Effector memory CD4-positive, alpha-beta T cell (primary cell): Measurements from ENCODE around the gene CNIH3.

ENCODE experiments used
- DNase-seq, 3 donors: peaks; one replicate each; pipeline ENCODE4 v3.0.0-alpha.2; 2020
- H3K27ac ChIP-seq: 2 replicates; pipeline ENCODE4 v1.7.0; 2013; ENCODE audit warnings: mild to moderate bottlenecking, low read length, moderate library complexity; ENCODE audit not compliant: insufficient read depth, poor library complexity, severe bottlenecking
- H3K27me3 ChIP-seq: replicated peaks from 2 replicates; pipeline ENCODE4 v1.7.0; 2013; ENCODE audit warnings: mild to moderate bottlenecking, low read length; ENCODE audit not compliant: insufficient read depth, control insufficient read depth, poor library complexity, severe bottlenecking
- H3K36me3 ChIP-seq: 2 replicates; pipeline ENCODE4 v1.7.0; 2013; ENCODE audit warnings: mild to moderate bottlenecking, low read length, moderate library complexity; ENCODE audit not compliant: control insufficient read depth, insufficient read depth
- H3K4me1 ChIP-seq: 2 replicates; pipeline ENCODE4 v1.7.0; 2013; ENCODE audit warnings: low read length, mild to moderate bottlenecking; ENCODE audit not compliant: control insufficient read depth, insufficient read depth, poor library complexity, severe bottlenecking
- H3K4me3 ChIP-seq: 2 replicates; pipeline ENCODE4 v1.7.0; 2013; ENCODE audit warnings: low read length, low read depth, mild to moderate bottlenecking; ENCODE audit not compliant: insufficient read depth, poor library complexity, severe bottlenecking
- H3K9me3 ChIP-seq: 2 replicates; pipeline ENCODE4 v1.7.0; 2013; ENCODE audit warnings: mild to moderate bottlenecking, low read length, moderate library complexity; ENCODE audit not compliant: control insufficient read depth

Gene CNIH3

DNA sequence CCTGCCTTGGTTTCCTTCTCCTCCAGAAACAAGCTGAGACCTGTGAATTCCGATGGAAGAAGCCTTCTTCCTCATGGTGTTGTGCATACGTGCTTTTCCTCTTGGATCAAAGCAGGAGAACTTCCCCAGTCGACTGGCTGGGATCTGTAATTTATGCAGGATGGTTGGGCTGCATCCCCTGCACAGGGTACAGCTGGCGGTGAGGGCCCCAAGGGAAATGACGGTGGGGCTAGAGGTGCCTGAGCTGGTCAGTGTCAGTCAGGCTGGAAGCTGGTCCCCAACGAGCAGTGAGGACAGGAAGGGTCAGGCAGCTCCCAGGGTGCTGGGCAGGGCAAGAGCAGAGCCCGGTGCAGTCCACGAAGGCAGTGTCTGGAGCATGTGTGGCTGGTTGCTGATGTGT is 106.7 kb downstream of the CNIH3 start:
- Histone ChIP-seq H3K9me3 (no peaks in the 10 kb centered on the region), H3K27ac (no peak overlapping the region), H3K4me3 (no peak overlapping the region), H3K4me1 (no peaks in the 10 kb centered on the region), H3K27me3 (peaks cover 2% of the 10 kb centered on the region), H3K36me3 (no peaks in the 10 kb centered on the region)
- no peak for DNase-seq

DNA sequence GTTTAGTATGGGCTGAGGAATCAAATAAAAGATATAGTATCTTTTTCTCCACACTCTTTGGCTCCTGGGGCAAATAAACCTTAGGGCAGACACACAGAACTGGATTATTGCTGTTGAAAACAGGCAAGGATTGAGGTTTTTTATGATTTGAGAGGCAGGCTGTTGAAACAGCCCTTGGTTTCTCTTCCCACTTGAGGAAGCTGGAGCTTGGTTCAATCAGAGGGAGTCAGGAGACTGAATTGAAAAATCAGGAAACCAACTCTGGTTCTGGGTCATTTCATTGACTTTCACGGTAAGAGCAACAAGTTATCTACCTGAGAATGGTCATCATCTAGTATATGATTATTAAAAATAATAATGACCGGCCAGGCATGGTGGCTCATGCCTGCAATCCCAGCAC is 108.4 kb downstream of the CNIH3 start:
- Histone ChIP-seq H3K4me3 (no peak overlapping the region), H3K27ac (no peak overlapping the region), H3K9me3 (no peaks in the 10 kb centered on the region), H3K4me1 (no peaks in the 10 kb centered on the region), H3K36me3 (no peaks in the 10 kb centered on the region), H3K27me3 (peaks cover 2% of the 10 kb centered on the region)
- no peak for DNase-seq

DNA sequence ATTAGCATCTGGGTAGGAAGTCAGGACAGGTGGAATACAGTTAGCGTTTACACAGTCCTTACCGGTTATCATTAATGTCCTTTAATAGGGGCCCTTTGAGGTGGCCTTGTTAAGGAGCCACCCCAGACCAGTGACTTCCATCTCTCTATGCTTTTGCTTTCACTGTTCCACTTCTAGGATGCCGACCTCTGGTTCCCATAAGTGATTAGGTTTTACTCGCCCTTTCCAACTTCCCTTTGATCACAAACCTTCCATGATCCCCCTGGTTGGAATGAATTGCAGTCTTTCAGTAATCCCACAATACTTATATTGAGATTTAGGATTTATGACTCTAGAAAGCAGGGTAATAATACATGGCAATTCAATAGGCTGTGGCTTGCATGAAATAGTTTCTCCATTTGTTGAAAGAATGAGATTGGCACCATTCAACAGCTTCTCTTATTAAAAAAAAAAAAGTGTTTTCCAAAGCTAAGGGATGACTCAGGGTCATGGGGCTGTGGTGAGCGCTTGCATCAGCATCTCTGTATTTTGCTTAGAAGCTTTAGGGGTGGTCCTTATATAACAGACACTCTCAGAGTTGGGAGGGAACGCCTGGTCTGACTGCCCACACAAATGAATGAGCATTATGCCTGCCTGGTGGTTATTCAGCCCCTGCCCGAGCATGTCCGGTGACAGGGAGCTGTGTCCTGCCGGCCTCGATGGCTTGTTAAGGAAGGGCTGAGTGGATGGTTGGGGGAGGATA is 110.5 kb downstream of the CNIH3 start:
- Histone ChIP-seq H3K4me3 (no peak overlapping the region), H3K27me3 (no peaks in the 10 kb centered on the region), H3K27ac (no peak overlapping the region), H3K36me3 (no peaks in the 10 kb centered on the region), H3K9me3 (no peaks in the 10 kb centered on the region), H3K4me1 (no peaks in the 10 kb centered on the region)
- no peak for DNase-seq

DNA sequence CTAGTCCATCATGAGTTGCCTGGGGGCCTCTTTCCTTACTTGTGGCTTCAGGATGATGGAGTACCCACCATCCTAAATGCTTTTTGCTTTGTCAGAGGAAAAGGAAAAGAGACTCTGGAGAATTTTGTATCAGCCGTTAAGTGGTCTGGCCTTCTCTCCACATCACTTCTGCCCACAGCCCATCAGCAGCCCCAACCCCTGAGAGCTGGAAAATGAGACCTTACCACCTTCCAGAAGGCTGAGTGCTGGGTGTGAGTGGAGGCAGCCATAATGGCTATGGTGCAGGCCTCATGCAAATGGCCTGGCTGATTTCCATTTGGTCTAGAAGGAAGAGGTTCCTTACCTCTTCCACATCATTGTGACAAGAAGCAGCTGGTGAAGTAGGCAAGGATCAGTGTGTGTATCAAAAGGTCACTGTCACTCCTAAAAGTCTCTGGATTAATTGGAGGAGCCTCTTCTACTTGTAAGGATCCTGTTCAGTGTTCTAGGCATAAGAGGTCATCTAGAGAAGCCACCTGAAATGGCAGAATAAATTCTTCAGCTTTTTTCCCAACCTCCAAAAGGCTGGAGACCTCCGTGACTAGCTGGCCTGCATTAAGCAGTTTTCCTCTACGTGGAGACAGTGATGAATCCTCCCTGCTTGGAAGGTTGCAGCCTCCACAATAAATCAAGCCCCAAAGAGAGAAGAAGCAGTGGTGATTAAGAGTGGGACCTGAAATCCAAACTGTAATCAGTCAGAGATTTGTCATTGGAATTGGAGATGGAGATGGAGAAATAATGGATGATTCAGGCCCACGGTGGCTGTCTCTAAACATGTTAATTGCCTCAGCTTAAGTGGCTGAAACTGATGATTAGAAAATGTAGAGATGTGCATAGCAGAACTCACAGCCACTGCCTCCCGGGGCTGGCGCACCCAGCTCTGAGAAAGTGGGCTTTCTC is 111.5 kb downstream of the CNIH3 start:
- no peak overlapping the region for H3K4me3 ChIP-seq
- DNase-seq, result no peak
- no peaks in the 10 kb centered on the region for H3K4me1 ChIP-seq
- H3K36me3 ChIP-seq, result no peaks in the 10 kb centered on the region
- no peak overlapping the region for H3K27ac ChIP-seq
- no peaks in the 10 kb centered on the region for H3K27me3 ChIP-seq
- no peaks in the 10 kb centered on the region for H3K9me3 ChIP-seq

DNA sequence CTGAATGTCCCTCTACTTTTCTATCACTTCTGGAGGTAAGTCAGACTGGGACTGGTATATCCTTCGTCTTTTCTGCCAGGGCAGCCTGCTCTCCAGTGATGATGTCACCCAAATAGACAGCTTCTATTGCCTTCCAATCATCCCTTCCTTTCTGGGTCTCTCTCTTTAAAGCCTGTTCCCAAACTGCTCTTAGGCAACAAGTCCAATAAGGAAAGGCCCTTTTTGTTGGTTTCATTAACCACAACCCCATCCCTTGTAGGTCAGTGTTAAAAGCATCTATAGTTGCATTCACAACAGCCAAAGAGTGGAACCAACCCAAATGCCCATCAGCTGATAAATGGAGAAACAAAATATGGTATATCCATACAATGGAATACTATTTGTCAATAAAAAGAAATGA is 114.4 kb downstream of the CNIH3 start:
- no peaks in the 10 kb centered on the region for H3K9me3 ChIP-seq
- H3K4me1 ChIP-seq, result peaks cover 5% of the 10 kb centered on the region
- no peaks in the 10 kb centered on the region for H3K27me3 ChIP-seq
- H3K27ac ChIP-seq, result no peak overlapping the region
- no peak for DNase-seq
- H3K4me3 ChIP-seq, result no peak overlapping the region
- no peaks in the 10 kb centered on the region for H3K36me3 ChIP-seq

DNA sequence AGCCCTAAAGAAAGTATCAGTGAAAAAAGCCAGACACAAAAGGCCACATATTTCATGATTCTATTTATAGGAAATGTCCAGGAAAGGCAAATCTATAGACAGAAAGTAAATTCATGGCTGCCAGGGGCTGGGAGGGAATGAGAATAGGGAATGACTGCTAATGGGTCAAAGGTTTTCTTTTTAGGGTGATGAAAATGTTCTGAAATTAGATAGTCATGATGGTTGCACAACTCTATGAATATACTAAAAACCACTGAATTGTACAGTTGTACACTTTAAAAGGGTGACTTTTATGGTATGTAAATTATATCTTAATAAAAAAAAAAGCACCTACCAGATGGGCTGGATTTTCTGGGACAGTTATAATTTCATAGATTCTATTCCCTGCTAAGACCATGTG is 114.8 kb downstream of the CNIH3 start:
- no peaks in the 10 kb centered on the region for H3K9me3 ChIP-seq
- H3K27me3 ChIP-seq, result no peaks in the 10 kb centered on the region
- no peak overlapping the region for H3K4me3 ChIP-seq
- peaks cover 5% of the 10 kb centered on the region for H3K4me1 ChIP-seq
- no peak overlapping the region for H3K27ac ChIP-seq
- DNase-seq, result no peak
- no peaks in the 10 kb centered on the region for H3K36me3 ChIP-seq

DNA sequence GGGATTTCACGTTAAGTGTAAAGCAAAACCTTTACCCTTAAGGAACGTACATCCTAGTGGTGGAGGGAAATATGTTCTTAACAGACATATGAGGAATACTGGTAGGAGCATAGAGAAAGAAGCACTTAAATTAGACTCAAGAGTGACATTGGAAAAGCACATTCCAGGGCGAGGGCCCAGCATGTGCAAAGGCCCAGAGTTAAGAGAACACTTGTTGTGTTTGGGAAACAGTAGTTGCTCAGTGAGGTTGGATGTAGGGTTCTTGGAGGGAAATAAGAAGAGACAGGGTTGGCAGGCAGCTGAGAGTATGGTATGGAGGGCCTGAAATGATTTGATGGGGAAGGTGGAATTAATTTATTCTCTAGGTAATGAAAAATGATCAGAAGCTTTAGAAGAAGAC is 115.5 kb downstream of the CNIH3 start:
- Histone ChIP-seq H3K4me3 (no peak overlapping the region), H3K4me1 (peaks cover 5% of the 10 kb centered on the region), H3K27me3 (no peaks in the 10 kb centered on the region), H3K36me3 (no peaks in the 10 kb centered on the region), H3K27ac (no peak overlapping the region), H3K9me3 (no peaks in the 10 kb centered on the region)
- no peak for DNase-seq

DNA sequence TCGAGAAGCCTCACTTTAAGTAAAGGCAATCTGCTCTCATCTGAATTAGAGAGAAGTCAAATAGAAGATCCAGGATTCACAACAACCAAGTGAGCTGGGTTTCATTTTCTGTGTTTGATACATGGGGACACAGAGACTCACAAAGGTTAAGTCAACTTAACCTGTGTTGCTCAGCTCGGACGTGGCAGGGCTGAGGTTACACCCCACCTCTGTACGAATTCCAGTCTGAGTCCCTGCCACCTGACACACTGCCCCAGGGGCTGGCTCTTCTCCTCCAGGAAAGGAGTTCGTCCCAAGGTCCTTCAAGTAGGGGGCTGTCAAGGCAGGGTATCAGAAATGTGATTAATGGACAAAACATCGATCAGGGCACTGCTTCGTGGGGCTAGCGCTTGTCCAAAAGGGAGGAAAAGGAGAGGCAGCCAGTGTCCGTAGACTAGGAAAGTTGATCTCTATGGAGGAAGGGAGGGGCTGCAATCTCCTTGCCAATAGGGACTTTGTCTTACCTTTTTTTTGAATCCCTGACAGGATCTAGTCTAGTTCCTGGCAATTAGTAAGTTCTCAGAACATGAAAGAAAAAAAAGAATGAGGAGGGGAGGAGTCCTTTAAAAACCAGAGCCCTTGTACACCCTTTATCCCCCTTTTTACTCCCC is 116.4 kb downstream of the CNIH3 start:
- Histone ChIP-seq H3K4me3 (no peak overlapping the region), H3K36me3 (no peaks in the 10 kb centered on the region), H3K4me1 (peaks cover 5% of the 10 kb centered on the region), H3K27ac (no peak overlapping the region), H3K27me3 (no peaks in the 10 kb centered on the region), H3K9me3 (no peaks in the 10 kb centered on the region)
- no peak for DNase-seq

DNA sequence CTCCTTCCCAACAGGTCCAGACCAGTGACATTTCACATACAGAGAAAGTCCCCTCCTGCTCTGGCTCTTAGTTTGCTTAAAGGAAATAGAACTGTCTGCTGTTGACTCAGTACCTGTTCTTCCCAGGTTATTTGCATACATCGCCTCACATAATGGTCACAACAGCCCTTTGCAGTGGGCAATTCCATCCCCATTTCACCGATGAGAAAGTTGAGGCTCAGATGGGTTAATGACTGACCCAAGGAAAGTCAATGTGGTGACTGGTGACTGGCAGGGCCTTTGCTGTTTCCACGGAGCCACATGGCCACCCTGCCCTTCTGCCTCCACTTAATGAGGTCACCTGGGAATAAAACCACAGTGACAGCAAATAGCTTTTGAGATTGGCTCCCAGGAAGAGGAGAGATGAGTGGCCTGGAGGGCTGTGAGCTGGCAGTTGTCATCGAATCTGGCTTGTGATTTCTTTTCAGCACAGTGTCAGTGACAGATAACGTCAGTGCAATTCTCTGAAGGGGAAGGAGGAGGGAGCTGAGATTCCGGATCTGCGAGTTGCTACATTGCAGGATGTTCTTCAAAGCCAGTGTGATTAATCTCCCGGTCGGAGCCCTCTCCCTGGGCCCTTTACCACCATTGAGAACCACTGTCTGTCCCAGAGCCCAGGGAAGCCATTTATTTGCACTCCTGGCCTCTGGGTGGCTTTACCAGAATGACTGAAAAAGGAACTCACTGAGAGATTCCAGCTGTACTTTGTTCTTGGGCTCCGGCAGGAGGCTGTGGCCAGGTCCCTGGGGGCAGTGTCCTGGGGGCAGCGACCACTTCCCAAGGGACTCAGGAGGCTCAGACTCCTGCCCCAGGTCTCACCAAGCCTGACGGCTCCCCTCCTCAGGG is 117.2 kb downstream of the CNIH3 start:
- Histone ChIP-seq H3K4me1 (peaks cover 5% of the 10 kb centered on the region), H3K9me3 (no peaks in the 10 kb centered on the region), H3K27ac (no peak overlapping the region), H3K4me3 (no peak overlapping the region), H3K36me3 (no peaks in the 10 kb centered on the region), H3K27me3 (no peaks in the 10 kb centered on the region)
- DNase-seq, result no peak
